Right lobe of liver (tissue), 4 donors: ENCODE results near the gene SOX8.

ENCODE experiments used
- CTCF ChIP-seq, 4 donors: fragments of 200-600 bp in 3 of 4; fragments of 450-650 bp in 1 of 4; IDR thresholded peaks; one replicate each; pipeline versions ENCODE4 v1.5.1 to v1.8.0; 2016 to 2022; ENCODE audit warnings: antibody characterized with exemption in 4 of 4, mild to moderate bottlenecking in 2 of 4
- POLR2A ChIP-seq: fragments of 450-650 bp; IDR thresholded peaks from one replicate; pipeline ENCODE4 v1.6.1; 2017; ENCODE audit warnings: antibody characterized with exemption, mild to moderate bottlenecking
- donor health status: DM: no; HTN: no; CAD: no.
- donor health status: DM: no; HTN: no; CAD: no.
- donor health status: DM: no; HTN: yes; CAD: no.

GRCh38 chr16:991773-992172, 10.2 kb downstream of the SOX8 start:
- TF ChIP-seq CTCF (IDR thresholded peaks at IDR 0.05), result no peak
- no peak for TF ChIP-seq POLR2A
